Measurements from ENCODE around the gene RRP8. TPM values are rescaled to one million over a fixed set of nuclear protein-coding genes. Genes with fewer than 3 reads are reported as not detected.

Gene RRP8
- total and polyA plus RNA-seq, 8 donors, result 1.8 to 23.1 (median 14.8) TPM

- Histone ChIP-seq H3K27me3 (no peaks in the 10 kb centered on the region), H3K4me3 (peak overlapping the region; percentile 73 to 96 (median 92)), H3K4me1 (peaks cover 41 to 86% (median 76%) of the 10 kb centered on the region in 4 donors), H3K36me3 (peaks cover 28 to 45% (median 41%) of the 10 kb centered on the region in 4 donors), H3K9me3 (no peaks in the 10 kb centered on the region), H3K27ac (peak overlapping the region in 3 of 5 donors; percentile 99 to 100 (median 99))
- 46 to 54% (median 47%) methylated on average over 7 of the region's 7 CpGs for WGBS, 5 donors
- TF ChIP-seq POLR2A (IDR thresholded peaks at IDR 0.05) (no peak), POLR2AphosphoS5 (IDR thresholded peaks at IDR 0.05) (no peak), EP300 (IDR thresholded peaks at IDR 0.05) (no peak)
- TF ChIP-seq, protein P1, sequence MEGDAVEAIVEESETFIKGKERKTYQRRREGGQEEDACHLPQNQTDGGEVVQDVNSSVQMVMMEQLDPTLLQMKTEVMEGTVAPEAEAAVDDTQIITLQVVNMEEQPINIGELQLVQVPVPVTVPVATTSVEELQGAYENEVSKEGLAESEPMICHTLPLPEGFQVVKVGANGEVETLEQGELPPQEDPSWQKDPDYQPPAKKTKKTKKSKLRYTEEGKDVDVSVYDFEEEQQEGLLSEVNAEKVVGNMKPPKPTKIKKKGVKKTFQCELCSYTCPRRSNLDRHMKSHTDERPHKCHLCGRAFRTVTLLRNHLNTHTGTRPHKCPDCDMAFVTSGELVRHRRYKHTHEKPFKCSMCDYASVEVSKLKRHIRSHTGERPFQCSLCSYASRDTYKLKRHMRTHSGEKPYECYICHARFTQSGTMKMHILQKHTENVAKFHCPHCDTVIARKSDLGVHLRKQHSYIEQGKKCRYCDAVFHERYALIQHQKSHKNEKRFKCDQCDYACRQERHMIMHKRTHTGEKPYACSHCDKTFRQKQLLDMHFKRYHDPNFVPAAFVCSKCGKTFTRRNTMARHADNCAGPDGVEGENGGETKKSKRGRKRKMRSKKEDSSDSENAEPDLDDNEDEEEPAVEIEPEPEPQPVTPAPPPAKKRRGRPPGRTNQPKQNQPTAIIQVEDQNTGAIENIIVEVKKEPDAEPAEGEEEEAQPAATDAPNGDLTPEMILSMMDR (IDR thresholded peaks at IDR 0.05), result no peak
- DNase-seq, result peak in 1 of 2 donors; percentile 16
- intact Hi-C loops (cut with DNase I; ENCODE audit: low total_unique reads), result loop anchor here (10.0 kb wide), 1 partner anchor 82 kb away; the partner anchor contains the start of gene MRPL17
Measured at GRCh38 chr11:6602096-6602940, 1.1 kb downstream of the RRP8 start.

- TF ChIP-seq POLR2A (IDR thresholded peaks at IDR 0.05), result no peak
- TF ChIP-seq POLR2AphosphoS5 (IDR thresholded peaks at IDR 0.05), result no peak
- H3K9me3 ChIP-seq, result no peaks in the 10 kb centered on the region
- no peaks in the 10 kb centered on the region for H3K27me3 ChIP-seq
- H3K4me1 ChIP-seq, result peaks cover 28 to 85% (median 69%) of the 10 kb centered on the region in 4 donors
- H3K27ac ChIP-seq, result no peak overlapping the region
- peaks cover 33 to 58% (median 51%) of the 10 kb centered on the region in 4 donors for H3K36me3 ChIP-seq
- intact Hi-C loops (cut with DNase I; ENCODE audit: low total_unique reads), result loop anchor here (10.0 kb wide), 1 partner anchor 84 kb away; the partner anchor contains the start of gene MRPL17
- no peak overlapping the region for H3K4me3 ChIP-seq
- 95 to 100% (median 97%) methylated on average over 6 to 13 of the region's 13 CpGs for WGBS, 5 donors
- no peak for DNase-seq
Measured at GRCh38 chr11:6601041-6601461, 2.4 kb downstream of the RRP8 start.

GRCh38 chr11:6599881-6600390, 3.5 kb downstream of the RRP8 start:
- Histone ChIP-seq H3K4me3 (no peak overlapping the region), H3K9me3 (no peaks in the 10 kb centered on the region), H3K27me3 (no peaks in the 10 kb centered on the region), H3K36me3 (peaks cover 33 to 66% (median 57%) of the 10 kb centered on the region in 4 donors), H3K4me1 (peaks cover 17 to 82% (median 60%) of the 10 kb centered on the region in 4 donors), H3K27ac (no peak overlapping the region)
- WGBS, 5 donors, result 81 to 88% (median 87%) methylated on average over 2 of the region's 2 CpGs
- intact Hi-C loops (cut with DNase I; ENCODE audit: low total_unique reads), result loop anchor here (10.0 kb wide), 1 partner anchor 85 kb away; the partner anchor contains the start of gene MRPL17
- no peak for TF ChIP-seq POLR2A (IDR thresholded peaks at IDR 0.05)
- no peak for DNase-seq

DNA sequence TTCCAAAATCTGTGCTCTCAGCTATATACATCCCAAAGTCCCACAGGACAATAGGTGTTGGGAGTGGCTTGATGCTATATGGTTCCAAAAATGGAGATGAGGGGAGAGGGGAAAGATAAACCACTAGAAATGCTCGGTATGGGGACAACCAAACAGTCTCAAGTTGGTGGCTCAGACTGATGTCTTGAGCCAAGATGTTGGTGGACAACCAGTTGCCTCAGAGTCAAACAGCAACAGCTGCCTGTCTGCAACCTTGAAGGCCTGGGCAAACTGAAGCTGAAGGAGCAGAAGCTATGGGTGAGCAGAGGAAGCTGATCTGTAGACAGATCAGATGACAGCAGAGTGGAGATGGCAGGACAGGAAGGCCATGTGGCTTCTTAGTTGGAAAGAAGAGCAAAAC, 4.0 kb downstream of the RRP8 start:
- Histone ChIP-seq H3K36me3 (peaks cover 33 to 70% (median 61%) of the 10 kb centered on the region in 4 donors), H3K27ac (peak overlapping the region in 1 of 5 donors; percentile 75), H3K27me3 (no peaks in the 10 kb centered on the region), H3K9me3 (no peaks in the 10 kb centered on the region), H3K4me1 (peaks cover 13 to 79% (median 56%) of the 10 kb centered on the region in 4 donors), H3K4me3 (no peak overlapping the region)
- no peak for TF ChIP-seq POLR2AphosphoS5 (IDR thresholded peaks at IDR 0.05)
- no peak for TF ChIP-seq EP300 (IDR thresholded peaks at IDR 0.05)
- TF ChIP-seq, protein P1 (IDR thresholded peaks at IDR 0.05), result no peak
- TF ChIP-seq POLR2A (IDR thresholded peaks at IDR 0.05), result no peak
- DNase-seq, result no peak
- WGBS, 5 donors, result 67 to 88% (median 76%) methylated on average over 1 of the region's 1 CpG
- intact Hi-C loops (cut with DNase I; ENCODE audit: low total_unique reads), result no loop called here

- intact Hi-C loops (cut with DNase I; ENCODE audit: low total_unique reads), result no loop called here
- TF ChIP-seq POLR2A (IDR thresholded peaks at IDR 0.05) (no peak), POLR2AphosphoS5 (IDR thresholded peaks at IDR 0.05) (no peak), EP300 (IDR thresholded peaks at IDR 0.05) (no peak)
- TF ChIP-seq, protein P1 (IDR thresholded peaks at IDR 0.05), result no peak
- Histone ChIP-seq H3K36me3 (peaks cover 33 to 78% (median 67%) of the 10 kb centered on the region in 4 donors), H3K9me3 (no peaks in the 10 kb centered on the region), H3K4me3 (no peak overlapping the region), H3K4me1 (peaks cover 13 to 84% (median 55%) of the 10 kb centered on the region in 4 donors), H3K27me3 (no peaks in the 10 kb centered on the region), H3K27ac (peak overlapping the region in 2 of 5 donors; percentile 26 to 75)
- DNase-seq, result no peak
- 86 to 93% (median 90%) methylated on average over 3 of the region's 3 CpGs for WGBS, 5 donors
Measured at GRCh38 chr11:6598555-6598954, 4.9 kb downstream of the RRP8 start.
